Common myeloid progenitor, CD34-positive (primary cell): ENCODE measurements around the gene SLC40A1.
"Not testable (repeated sequence)": the region's sequence is repeated elsewhere in the genome, so short reads cannot be mapped to it uniquely, and the experiment has no call there.

Experiments
- CTCF ChIA-PET: fragments of 350-600 bp; sonication (Branson Sonifier 250); formaldehyde crosslinking; loops from one replicate; lab custom pipeline; 2021; ENCODE audit warnings: antibody characterized with exemption; lab: Charles Lee
- POLR2A ChIA-PET: fragments of 350-600 bp; sonication (Branson Sonifier 250); formaldehyde crosslinking; loops from one replicate; lab custom pipeline; 2021; ENCODE audit warnings: antibody characterized with exemption; lab: Charles Lee
- DNase-seq, 3 donors: peaks; one replicate each; pipeline versions ENCODE4 v3.0.0 to v3.0.0-alpha.2; 2013
- H3K27ac ChIP-seq, 2 experiments: 1 replicate in 1 of 2; 2 replicates in 1 of 2; pipeline ENCODE4 v1.7.0; 2013; ENCODE audit warnings: inconsistent platforms in 2 of 2, low read length in 2 of 2, mild to moderate bottlenecking in 2 of 2, low read depth in 1 of 2, moderate library complexity in 1 of 2; ENCODE audit not compliant: severe bottlenecking in 2 of 2, insufficient read depth in 1 of 2, poor library complexity in 1 of 2
- H3K27me3 ChIP-seq, 5 experiments: replicated peaks in 2 of 5; 1 replicate in 3 of 5; 2 replicates in 2 of 5; pipeline versions ENCODE4 v1.6.1 to v1.7.0; 2013; ENCODE audit warnings: low read length in 4 of 5, mild to moderate bottlenecking in 2 of 5, moderate library complexity in 2 of 5, inconsistent platforms in 1 of 5; ENCODE audit not compliant: insufficient read depth in 5 of 5, control insufficient read depth in 4 of 5
- H3K36me3 ChIP-seq, 4 experiments: 1 replicate in 2 of 4; 2 replicates in 2 of 4; pipeline versions ENCODE4 v1.6.1 to v1.7.0; 2013; ENCODE audit warnings: low read length in 3 of 4, control low read depth in 1 of 4, mild to moderate bottlenecking in 1 of 4; ENCODE audit not compliant: control insufficient read depth in 4 of 4, insufficient read depth in 4 of 4
- H3K4me1 ChIP-seq, 4 experiments: 1 replicate in 3 of 4; 2 replicates in 1 of 4; pipeline versions ENCODE4 v1.6.1 to v1.7.1; 2013; ENCODE audit warnings: low read length in 3 of 4, mild to moderate bottlenecking in 3 of 4, control low read depth in 1 of 4, inconsistent platforms in 1 of 4, moderate library complexity in 1 of 4; ENCODE audit not compliant: control insufficient read depth in 4 of 4, insufficient read depth in 4 of 4; ENCODE audit errors: control extremely low read depth in 1 of 4
- H3K4me3 ChIP-seq, 7 experiments: 1 replicate in 4 of 7; 2 replicates in 3 of 7; pipeline versions ENCODE4 v1.5.1 to v1.7.0; 2013; ENCODE audit warnings: mild to moderate bottlenecking in 7 of 7, low read length in 6 of 7, moderate library complexity in 6 of 7, inconsistent platforms in 2 of 7, low read depth in 2 of 7, control low read depth in 1 of 7; ENCODE audit not compliant: insufficient read depth in 4 of 7, control insufficient read depth in 1 of 7; ENCODE audit errors: extremely low read depth in 1 of 7
- H3K9me3 ChIP-seq, 5 experiments: 1 replicate in 4 of 5; 2 replicates in 1 of 5; pipeline versions ENCODE4 v1.6.1 to v1.7.1; 2013; ENCODE audit warnings: low read length in 4 of 5, mild to moderate bottlenecking in 2 of 5, inconsistent platforms in 1 of 5, low read depth in 1 of 5, moderate library complexity in 1 of 5; ENCODE audit not compliant: control insufficient read depth in 4 of 5, insufficient read depth in 2 of 5; ENCODE audit errors: control extremely low read depth in 1 of 5
- WGBS: methylation state at CpG from one replicate; pipeline ENCODE4 v1.1.5; 2013; ENCODE audit not compliant: insufficient coverage; 5-methylcytosine and 5-hydroxymethylcytosine counted together

Gene SLC40A1

GRCh38 chr2:189602233-189602632 lies 21.6 kb upstream of the SLC40A1 start:
- CTCF ChIA-PET: interaction anchor here (1.4 kb wide), 1 partner anchor 9 kb away, joined by 4 read pairs; no protein-coding TSS in a partner anchor

GRCh38 chr2:189601652-189602051 lies 21.1 kb upstream of the SLC40A1 start:
- H3K27ac ChIP-seq, DNase-seq, H3K36me3 ChIP-seq, POLR2A ChIA-PET, H3K9me3 ChIP-seq, H3K27me3 ChIP-seq, H3K4me1 ChIP-seq, H3K4me3 ChIP-seq: not testable (repeated sequence)
- CTCF ChIA-PET: interaction anchor here (0.6 to 1.8 kb wide), 4 partner anchors 8 to 162 kb away, joined by 3 to 5 read pairs (median 4); no protein-coding TSS in a partner anchor
- WGBS: no CpG with 5 or more reads among the region's 2 CpGs

More at GRCh38 chr2:189602233-189602632, 21.6 kb upstream of the SLC40A1 start:
- no peaks in the 10 kb centered on the region for H3K9me3 ChIP-seq
- H3K36me3 ChIP-seq: no peaks in the 10 kb centered on the region
- H3K4me3 ChIP-seq: no peak overlapping the region
- H3K27me3 ChIP-seq: no peaks in the 10 kb centered on the region
- no peak overlapping the region for H3K27ac ChIP-seq
- 90% methylated on average over 4 of the region's 4 CpGs for WGBS
- DNase-seq: no peak
- H3K4me1 ChIP-seq: peaks cover 0 to 3% (median 0%) of the 10 kb centered on the region in 4 experiments
- POLR2A ChIA-PET: no interaction called here

- WGBS: no CpG with 5 or more reads among the region's 3 CpGs
- Histone ChIP-seq H3K36me3 (no peaks in the 10 kb centered on the region), H3K9me3 (no peaks in the 10 kb centered on the region), H3K27ac (no peak overlapping the region), H3K27me3 (no peaks in the 10 kb centered on the region), H3K4me3 (no peak overlapping the region), H3K4me1 (peaks cover 0 to 3% (median 0%) of the 10 kb centered on the region in 4 experiments)
- CTCF ChIA-PET: interaction anchor here (0.6 to 1.8 kb wide), 7 partner anchors 8 to 162 kb away, joined by 3 to 5 read pairs (median 3); no protein-coding TSS in a partner anchor
- POLR2A ChIA-PET: no interaction called here
- peak in 1 of 3 donors; percentile 39 for DNase-seq
Measured at GRCh38 chr2:189601043-189601442, 20.5 kb upstream of the SLC40A1 start.

- no peak for DNase-seq
- no peak overlapping the region for H3K4me3 ChIP-seq
- 100% methylated on average over 1 of the region's 1 CpG for WGBS
- H3K36me3 ChIP-seq: no peaks in the 10 kb centered on the region
- ChIA-PET CTCF (interaction anchor here (1.8 to 2.1 kb wide), 2 partner anchors 8 to 16 kb away, joined by 4 to 6 read pairs; no protein-coding TSS in a partner anchor), POLR2A (no interaction called here)
- no peaks in the 10 kb centered on the region for H3K9me3 ChIP-seq
- no peaks in the 10 kb centered on the region for H3K27me3 ChIP-seq
- H3K27ac ChIP-seq: no peak overlapping the region
- H3K4me1 ChIP-seq: peaks cover 0 to 3% (median 0%) of the 10 kb centered on the region in 4 experiments
Measured at GRCh38 chr2:189599245-189599644, 18.7 kb upstream of the SLC40A1 start.

DNA sequence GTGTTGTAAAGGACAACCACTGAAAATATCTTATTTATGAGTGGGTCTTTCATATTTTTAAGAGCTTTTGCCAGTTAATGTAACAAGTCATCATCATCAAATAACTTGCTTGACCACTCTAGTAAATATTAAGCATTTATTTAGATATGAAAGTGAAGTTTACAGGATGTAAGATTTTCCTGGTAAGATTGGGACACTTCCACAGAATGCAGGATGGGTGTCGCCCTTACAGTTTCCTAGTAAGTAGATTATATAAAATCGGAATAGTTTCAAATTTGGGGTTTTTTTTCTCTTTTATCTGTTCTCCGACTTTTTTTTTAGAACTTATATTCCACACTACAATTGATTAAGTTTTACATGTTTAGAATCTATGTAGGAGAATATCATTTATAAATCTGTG lies 14.8 kb upstream of the SLC40A1 start:
- Histone ChIP-seq H3K4me3 (no peak overlapping the region), H3K27me3 (no peaks in the 10 kb centered on the region), H3K36me3 (no peaks in the 10 kb centered on the region), H3K4me1 (peaks cover 3 to 15% (median 6%) of the 10 kb centered on the region in 4 experiments), H3K27ac (no peak overlapping the region), H3K9me3 (no peaks in the 10 kb centered on the region)
- no CpG with 5 or more reads among the region's 3 CpGs for WGBS
- DNase-seq: no peak
- POLR2A ChIA-PET: no interaction called here
- CTCF ChIA-PET: interaction anchor here (2.3 kb wide), 1 partner anchor 21 kb away, joined by 7 read pairs; no protein-coding TSS in a partner anchor

DNA sequence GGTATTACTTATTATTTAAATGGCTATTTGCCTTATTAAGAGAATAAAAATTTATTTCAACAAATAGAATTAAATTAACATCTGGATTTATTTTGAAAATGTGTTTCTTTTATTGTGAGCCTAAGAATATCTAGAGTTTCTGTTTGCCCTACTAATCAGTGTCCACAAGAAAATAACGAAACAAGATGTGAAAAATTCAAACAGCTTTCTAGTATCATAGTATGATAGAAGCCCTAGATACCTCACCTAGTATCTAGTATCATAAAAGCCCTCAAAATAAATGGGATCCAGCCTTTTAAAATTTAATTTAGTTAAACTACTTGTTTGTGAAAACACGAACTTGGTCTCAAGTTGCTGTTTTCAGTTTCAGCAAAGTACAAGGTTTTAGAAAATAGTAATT lies 13.7 kb upstream of the SLC40A1 start:
- Histone ChIP-seq H3K36me3 (no peaks in the 10 kb centered on the region), H3K4me3 (no peak overlapping the region), H3K9me3 (no peaks in the 10 kb centered on the region), H3K27me3 (no peaks in the 10 kb centered on the region), H3K4me1 (peaks cover 3 to 12% (median 6%) of the 10 kb centered on the region in 4 experiments), H3K27ac (no peak overlapping the region)
- POLR2A ChIA-PET: no interaction called here
- 100% methylated on average over 1 of the region's 2 CpGs for WGBS
- no peak for DNase-seq
- CTCF ChIA-PET: interaction anchor here (2.3 kb wide), 1 partner anchor 22 kb away, joined by 7 read pairs; no protein-coding TSS in a partner anchor

GRCh38 chr2:189593115-189593514 lies 12.5 kb upstream of the SLC40A1 start:
- Histone ChIP-seq H3K27me3 (no peaks in the 10 kb centered on the region), H3K27ac (no peak overlapping the region), H3K36me3 (no peaks in the 10 kb centered on the region), H3K4me3 (no peak overlapping the region), H3K9me3 (no peaks in the 10 kb centered on the region), H3K4me1 (peaks cover 3 to 14% (median 6%) of the 10 kb centered on the region in 4 experiments)
- POLR2A ChIA-PET: interaction anchor here (0.9 kb wide), 1 partner anchor 14 kb away, joined by 3 read pairs; no protein-coding TSS in a partner anchor
- CTCF ChIA-PET: interaction anchor here (1.1 to 1.5 kb wide), 4 partner anchors 10 to 13 kb away, joined by 3 to 6 read pairs (median 4); partner anchors contain the start of gene SLC40A1
- no peak for DNase-seq
- WGBS: 97% methylated on average over 3 of the region's 3 CpGs
